ENCODE data around the gene ZBTB42.
"Not testable (repeated sequence)": the region's sequence is repeated elsewhere in the genome, so short reads cannot be mapped to it uniquely, and the experiment has no call there.

ZBTB42 gene

DNA sequence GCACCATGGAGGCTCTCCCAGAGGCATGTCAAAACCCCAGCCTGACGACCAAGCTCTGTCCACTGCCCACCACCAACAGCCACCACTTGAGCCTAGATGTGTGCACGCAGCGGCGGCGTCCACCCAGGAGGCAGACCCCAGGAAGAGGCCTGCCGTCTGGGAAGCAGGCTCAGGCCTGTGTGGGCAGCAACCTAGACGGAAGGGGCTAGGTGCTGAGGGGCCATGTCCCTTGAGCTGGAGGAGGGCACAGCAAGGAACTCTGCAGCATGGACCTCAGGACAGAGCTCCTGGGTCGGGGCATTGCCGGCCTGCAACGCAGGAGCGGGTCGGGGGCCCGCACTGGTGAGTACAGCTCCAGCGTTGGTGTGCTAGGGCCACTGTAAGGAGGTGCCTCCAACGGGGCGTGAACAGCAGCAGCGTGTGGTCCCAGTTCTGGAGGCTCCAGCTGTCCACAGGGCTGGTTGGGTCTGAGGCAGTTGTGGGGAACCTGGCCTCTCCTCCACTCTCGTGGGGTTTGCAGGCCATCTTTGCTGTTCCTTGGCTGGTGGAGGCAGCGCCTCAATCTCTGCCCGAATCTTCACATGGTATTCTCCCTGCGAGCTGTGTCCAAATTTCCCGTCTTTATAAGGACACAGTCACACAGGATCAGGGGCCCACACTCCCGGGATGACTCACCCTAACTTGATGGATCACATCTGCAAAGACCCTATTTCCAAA is 20.5 kb downstream of the ZBTB42 start:
- DNase-seq: peak in 12 of 42 donors; percentile 2 to 38 (median 12)
- intact Hi-C loops (cut with DNase I): no loop called here

- intact Hi-C loops (cut with DNase I): no loop called here
- peak in 9 of 42 donors; percentile 2 to 26 (median 8) for DNase-seq
These were observed 21.2 kb downstream of the ZBTB42 start for GRCh38 chr14:104821971-104822608.

- peak in 7 of 42 donors; percentile 2 to 33 (median 16) for DNase-seq
- intact Hi-C loops (cut with DNase I): no loop called here
These were observed 22.1 kb downstream of the ZBTB42 start for GRCh38 chr14:104822821-104823615.

DNA sequence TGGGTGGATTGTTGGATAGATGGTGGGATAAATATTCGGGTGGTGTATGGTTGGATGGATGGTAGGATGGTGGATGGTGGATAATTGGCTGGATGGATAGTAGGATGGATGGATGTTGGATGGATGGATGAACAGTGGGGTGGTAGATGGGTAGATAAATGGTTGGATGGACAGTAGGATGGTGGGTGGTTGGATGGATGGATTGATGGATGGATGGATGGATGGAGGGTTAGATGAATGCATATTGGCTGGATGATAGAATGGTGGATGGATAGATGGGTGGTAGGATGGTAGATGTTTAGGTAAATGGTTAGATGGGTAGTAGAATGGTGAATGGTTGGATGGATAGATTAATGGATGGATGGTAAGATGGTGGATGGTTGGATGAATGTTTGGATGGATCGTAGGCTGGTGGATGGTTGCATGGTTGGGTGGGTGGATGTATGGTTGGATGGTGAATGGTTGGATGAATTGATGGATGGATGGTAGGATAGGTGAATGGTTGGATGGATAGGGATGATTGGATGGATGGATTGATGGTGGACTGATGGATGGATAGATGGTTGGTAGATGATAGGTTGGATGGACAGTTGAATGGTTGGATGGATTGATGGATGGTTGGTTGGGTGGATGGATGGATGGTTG is 23.6 kb downstream of the ZBTB42 start:
- intact Hi-C loops (cut with DNase I): no loop called here

GRCh38 chr14:104826189-104826860 is 25.4 kb downstream of the ZBTB42 start:
- intact Hi-C loops (cut with DNase I): loop anchor here (5.0 kb wide), 1 partner anchor 59 kb away; no protein-coding TSS in a partner anchor
- DNase-seq: peak; percentile 70 to 98 (median 94)

More for the DNA sequence above, 23.6 kb downstream of the ZBTB42 start:
- DNase-seq: no peak

DNA sequence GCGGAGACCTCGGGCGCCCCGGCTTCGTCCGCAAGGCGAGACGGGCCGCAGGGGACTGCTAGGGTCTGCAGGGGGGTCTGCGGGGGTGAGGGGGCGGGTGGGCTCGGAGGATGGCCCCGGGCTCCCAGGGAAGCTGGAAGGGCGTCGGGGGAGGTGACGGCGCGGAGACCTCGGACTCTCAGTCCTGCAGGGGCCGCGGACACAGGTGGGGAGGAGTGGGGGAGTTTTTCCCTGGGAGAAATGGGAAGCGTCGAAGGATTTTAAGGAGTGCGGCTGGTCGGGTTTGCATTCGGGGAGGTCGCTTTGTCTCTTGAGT is 25.9 kb downstream of the ZBTB42 start:
- intact Hi-C loops (cut with DNase I): loop anchor here (5.0 kb wide), 1 partner anchor 60 kb away; no protein-coding TSS in a partner anchor
- DNase-seq: no peak

GRCh38 chr14:104827177-104828055 is 26.5 kb downstream of the ZBTB42 start:
- DNase-seq: peak in 3 of 42 donors; percentile 9 to 29 (median 23)
- intact Hi-C loops (cut with DNase I): loop anchor here (5.0 kb wide), 1 partner anchor 60 kb away; no protein-coding TSS in a partner anchor

- peak in 4 of 42 donors; percentile 0 to 30 (median 18) for DNase-seq
- intact Hi-C loops (cut with DNase I): no loop called here
These were observed 29.9 kb downstream of the ZBTB42 start for GRCh38 chr14:104830781-104831180.

DNA sequence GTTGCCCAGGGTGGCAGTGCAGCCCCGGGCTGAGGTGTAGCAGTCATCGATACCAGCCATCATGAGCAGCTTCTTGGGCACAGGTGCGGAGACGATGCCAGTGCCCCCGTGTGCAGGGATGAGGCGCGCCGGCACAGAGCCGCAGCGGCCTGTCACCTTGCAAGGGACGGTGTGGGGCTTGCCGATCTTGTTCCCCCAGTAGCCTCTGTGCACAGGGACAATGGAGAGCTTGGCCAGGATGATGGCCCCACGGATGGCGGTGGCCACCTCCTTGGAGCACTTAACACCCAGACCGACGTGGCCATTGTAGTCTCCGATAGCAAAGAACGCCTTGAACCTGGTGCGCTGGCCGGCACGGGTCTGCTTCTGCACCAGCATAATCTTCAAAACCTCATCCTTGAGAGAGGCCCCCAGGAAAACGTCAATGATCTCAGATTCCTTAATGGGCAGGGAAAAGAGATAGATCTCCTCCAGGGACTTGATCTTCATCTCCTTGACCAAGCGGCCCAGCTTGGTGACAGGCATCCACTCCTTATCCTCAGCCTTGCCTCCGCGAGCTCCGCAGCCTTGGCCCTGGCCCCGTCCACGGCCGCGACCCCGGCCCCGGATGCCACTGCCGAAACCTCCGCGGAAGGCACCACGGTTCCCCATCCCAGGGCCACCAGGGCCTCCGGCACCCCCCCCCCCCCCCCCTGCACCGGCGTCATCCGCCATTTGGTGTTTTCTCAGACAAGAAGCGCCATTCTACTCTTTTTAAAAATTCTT is 35.5 kb downstream of the ZBTB42 start:
- intact Hi-C loops (cut with DNase I): not testable (repeated sequence)

DNA sequence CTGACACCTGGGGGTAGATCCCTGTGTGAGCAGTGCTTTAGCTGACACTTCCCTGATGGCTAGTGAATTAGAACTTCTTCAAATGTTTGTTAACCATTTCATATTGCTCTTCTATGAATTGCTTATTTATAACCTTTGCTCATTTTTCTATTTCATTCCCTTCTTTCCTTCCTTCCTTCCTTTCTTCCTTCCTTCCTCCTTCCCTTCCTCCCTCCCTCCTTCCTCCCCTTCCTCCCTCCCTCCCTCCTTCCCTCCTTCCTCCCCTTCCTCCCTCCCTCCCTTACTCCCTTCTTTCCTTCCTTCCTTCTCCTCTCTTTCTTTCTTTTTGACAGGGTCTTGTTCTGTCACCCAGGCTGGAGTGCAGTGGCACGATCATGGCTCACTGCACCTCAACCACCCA is 40.8 kb downstream of the ZBTB42 start:
- no peak for DNase-seq
- intact Hi-C loops (cut with DNase I): no loop called here

More for the DNA sequence above, 35.5 kb downstream of the ZBTB42 start:
- peak in 2 of 42 donors; percentile 6 to 17 for DNase-seq

DNA sequence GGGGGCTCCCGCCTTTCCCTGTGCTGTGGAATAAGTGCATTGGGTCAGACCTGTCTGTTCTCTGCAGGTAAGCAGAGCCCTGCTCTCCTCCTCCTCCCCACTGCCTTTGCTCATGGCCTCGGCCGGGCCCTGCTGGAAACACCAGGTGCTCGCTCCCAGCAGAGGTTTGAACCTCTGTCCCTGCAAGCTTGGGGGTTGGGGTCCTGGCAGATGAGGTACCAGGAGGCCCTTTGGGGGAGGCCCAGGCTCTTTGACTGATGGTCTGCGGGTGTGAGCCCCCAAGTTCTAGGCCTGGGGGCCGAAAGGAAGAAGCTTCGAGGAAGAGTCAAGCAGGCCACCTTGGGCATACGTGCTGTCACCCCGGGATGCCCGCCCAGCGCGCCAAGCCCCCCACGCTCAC is 42.1 kb downstream of the ZBTB42 start:
- peak in 2 of 42 donors; percentile 14 to 26 for DNase-seq
- intact Hi-C loops (cut with DNase I): no loop called here

DNA sequence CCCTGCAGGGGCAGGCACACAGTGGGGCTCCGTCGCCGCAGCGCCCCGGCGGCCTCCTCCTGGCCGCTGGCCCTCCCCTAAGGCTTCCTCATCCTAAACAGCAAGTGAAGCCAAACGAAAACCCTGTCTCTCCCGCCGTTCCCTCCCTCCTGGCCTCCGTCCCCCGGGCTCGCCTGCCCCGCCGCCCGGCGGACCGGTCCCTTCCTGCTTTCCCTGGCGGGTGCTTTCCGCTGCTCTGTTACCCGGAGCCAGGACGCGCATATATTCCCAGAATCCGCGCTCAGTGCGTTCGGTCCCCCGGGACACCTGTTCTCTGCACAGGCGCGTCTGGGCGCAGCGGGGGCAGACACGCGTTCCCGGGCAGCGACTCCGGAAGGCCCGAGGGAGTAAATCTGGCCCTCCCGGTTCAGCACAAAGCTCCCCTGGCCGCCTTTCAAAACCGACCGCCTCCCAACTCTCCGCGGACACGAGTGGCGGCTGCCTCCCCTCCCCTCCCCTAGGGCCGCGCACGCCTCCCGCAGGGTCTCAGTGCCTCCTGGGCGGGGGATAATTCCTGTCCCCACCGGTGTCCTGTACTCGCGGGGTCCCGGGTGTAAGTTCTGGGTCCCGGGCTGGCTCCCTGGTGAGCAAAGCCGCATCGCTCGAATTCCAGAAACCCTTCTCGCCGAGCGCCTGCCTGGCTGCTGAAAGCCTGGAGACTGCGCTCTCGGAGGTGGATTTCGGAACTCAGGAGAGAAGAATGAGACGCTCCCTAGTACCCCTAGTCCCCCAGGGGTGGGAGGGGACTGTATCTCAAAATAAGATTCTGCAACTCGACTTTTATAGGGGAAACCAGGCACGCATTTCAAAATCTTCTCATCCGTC is 42.8 kb downstream of the ZBTB42 start:
- intact Hi-C loops (cut with DNase I): no loop called here
- peak in 38 of 42 donors; percentile 24 to 85 (median 68) for DNase-seq

- intact Hi-C loops (cut with DNase I): no loop called here
- DNase-seq: peak in 14 of 42 donors; percentile 13 to 70 (median 40)
These were observed 43.6 kb downstream of the ZBTB42 start for GRCh38 chr14:104844306-104845032.

DNA sequence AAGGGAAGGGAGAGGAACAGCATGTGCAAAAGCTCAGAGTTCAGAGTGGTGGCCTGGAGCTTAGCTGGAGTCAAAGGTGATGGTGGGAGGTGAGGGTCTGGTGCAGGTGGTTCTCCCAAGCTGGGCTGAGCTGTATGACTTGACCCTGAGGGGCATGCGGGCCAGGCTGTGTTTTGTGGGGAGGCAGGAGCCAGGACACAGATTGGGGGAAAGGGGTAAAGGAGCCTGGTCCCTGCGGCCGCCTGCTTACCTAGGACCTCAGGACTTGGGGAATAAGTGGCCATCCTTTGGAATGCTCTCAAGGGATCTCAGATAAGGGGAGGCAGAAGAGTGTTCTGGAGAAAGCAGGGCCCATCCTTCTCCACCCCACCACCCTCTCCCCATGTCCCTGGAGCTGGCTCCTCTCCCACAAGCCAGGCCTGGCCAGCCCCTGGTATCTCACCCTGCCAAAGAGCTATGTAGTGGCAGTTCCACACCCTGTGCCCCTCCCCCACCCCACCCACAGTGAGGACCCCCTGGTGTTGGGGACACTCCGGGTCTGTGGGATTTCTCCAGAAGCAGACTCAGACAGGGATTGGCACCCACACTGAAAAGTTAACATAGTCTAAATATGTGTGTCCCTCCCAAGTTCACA is 44.2 kb downstream of the ZBTB42 start:
- intact Hi-C loops (cut with DNase I): no loop called here
- DNase-seq: peak in 1 of 42 donors; percentile 10

Measured in head of caudate nucleus (tissue), 42 donors.